Stomach (tissue), 19 donors: ENCODE results near the gene ERCC4. TPM values are rescaled to one million over a fixed set of nuclear protein-coding genes. Genes with fewer than 3 reads are reported as not detected.

Source experiments
- DNase-seq, 2 donors: peaks; one replicate each; pipeline versions ENCODE4 v3.0.0 to v3.0.0-alpha.2; 2013 to 2019
- H3K27ac ChIP-seq, 5 donors: fragments of 200-600 bp in 4 of 5; sonication (generic) in 4 of 5; one replicate each; pipeline ENCODE4 v1.5.1; 2013 to 2019; ENCODE audit warnings: mild to moderate bottlenecking in 1 of 5, moderate library complexity in 1 of 5
- H3K27me3 ChIP-seq, 3 donors: fragments of 200-600 bp; sonication (generic); one replicate each; pipeline ENCODE4 v1.5.1; 2017 to 2019; ENCODE audit warnings: mixed run types in 1 of 3
- H3K36me3 ChIP-seq, 4 donors: fragments of 200-600 bp; sonication (generic); 1 replicate in 3 of 4; 2 replicates in 1 of 4; pipeline ENCODE4 v1.5.1; 2016 to 2019
- H3K4me1 ChIP-seq, 4 donors: fragments of 200-600 bp; sonication (generic); one replicate each; pipeline ENCODE4 v1.5.1; 2016 to 2019
- H3K4me3 ChIP-seq, 4 donors: fragments of 200-600 bp; sonication (generic) in 3 of 4; one replicate each; pipeline ENCODE4 v1.5.1; 2016 to 2019; ENCODE audit warnings: mild to moderate bottlenecking in 1 of 4
- H3K9me3 ChIP-seq, 4 donors: fragments of 200-600 bp; sonication (generic); one replicate each; pipeline ENCODE4 v1.5.1; 2016 to 2019
- EP300 ChIP-seq: sonication (generic); formaldehyde crosslinking; IDR thresholded peaks from one replicate; pipeline ENCODE4 v1.6.1; 2017; ENCODE audit warnings: antibody characterized with exemption
- POLR2A ChIP-seq, 4 donors: fragments of 450-650 bp; IDR thresholded peaks; one replicate each; pipeline ENCODE4 v1.6.1; 2016; ENCODE audit warnings: antibody characterized with exemption in 4 of 4, control low read depth in 2 of 4, mild to moderate bottlenecking in 1 of 4, moderate library complexity in 1 of 4
- POLR2AphosphoS5 ChIP-seq, 3 donors: sonication (generic); formaldehyde crosslinking; IDR thresholded peaks; one replicate each; pipeline ENCODE4 v1.6.1; 2016; ENCODE audit warnings: antibody characterized with exemption in 3 of 3
- WGBS, 5 donors: extraction: QIAGEN DNeasy Blood & Tissue Kit in 3 of 5; methylation state at CpG; one replicate each; pipeline versions ENCODE4 v1.1.5 to v1.1.7; 2013 to 2018; 5-methylcytosine and 5-hydroxymethylcytosine counted together
- intact Hi-C: fragments of 100-400 bp; cut with DNase I; formaldehyde crosslinking; loops from one replicate; pipeline ENCODE4 v1.15.1; 2023; ENCODE audit warnings: low total_unique reads
- long read RNA-seq, 10 donors: transcript quantifications; one replicate each; lab custom pipeline, GENCODE V29; 2026
- polyA plus RNA-seq, 3 donors: library from polyadenylated mRNA; stranded (reverse); fragments of 200-250 nt; gene quantifications; one replicate each; pipeline ENCODE4 v1.2.3, GENCODE V29; 2013
- total RNA-seq, 5 donors: library from RNA; depleted of rRNA; stranded (reverse); fragments of >200 nt; gene quantifications; one replicate each; pipeline versions ENCODE4 v1.1.0 to v1.2.3, GENCODE V29; 2014 to 2016
- TF ChIP-seq, protein P1 (sequence below), 7 experiments: fragments of 450-650 bp in 4 of 7; fragments of 200-600 bp in 3 of 7; sonication (generic) in 3 of 7; IDR thresholded peaks; one replicate each; pipeline ENCODE4 v1.5.1; 2016 to 2019; ENCODE audit warnings: antibody characterized with exemption in 7 of 7, control low read depth in 2 of 7, mild to moderate bottlenecking in 1 of 7
- donor health status: healthy with polysubstance abuse.
- donor health status: Bipolar disorder and iron deficiency.
- donor health status: healthy.

The ERCC4 gene
- 10 to 100 TPM in 4 of 5 donors, 1 to 10 TPM in 1; 1.4 to 45.8 (median 23.2) TPM for total RNA-seq
- polyA plus RNA-seq, result 1 to 10 TPM; 1.2 to 1.8 (median 1.2) TPM
- long read RNA-seq, donor 1, result 0 reads
- long read RNA-seq, donor 2, partial matches to known transcripts, result 0 of 1 reads
- long read RNA-seq, donor 2, other reads (novel, unspliced or antisense), result 0 of 1 reads
- long read RNA-seq, donor 3, partial matches to known transcripts, result 0 of 2 reads
- long read RNA-seq, donor 3, other reads (novel, unspliced or antisense), result 0 of 2 reads
- long read RNA-seq, donor 4, result 0 reads
- long read RNA-seq, donor 5, partial matches to known transcripts, result 0 of 2 reads
- long read RNA-seq, donor 5, other reads (novel, unspliced or antisense), result 0 of 2 reads
- long read RNA-seq, donor 6, full-length matches to known transcripts, result 5 of 5 reads
- long read RNA-seq, donor 6, partial matches to known transcripts, result 0 of 5 reads
- long read RNA-seq, donor 6, other reads (novel, unspliced or antisense), result 0 of 5 reads
- long read RNA-seq, donor 7, partial matches to known transcripts, result 0 of 3 reads
- long read RNA-seq, donor 7, other reads (novel, unspliced or antisense), result 0 of 3 reads
- long read RNA-seq, donor 8, partial matches to known transcripts, result 0 of 1 reads
- long read RNA-seq, donor 8, other reads (novel, unspliced or antisense), result 0 of 1 reads
- long read RNA-seq, donor 9, partial matches to known transcripts, result 0 of 3 reads
- long read RNA-seq, donor 9, other reads (novel, unspliced or antisense), result 0 of 3 reads
- long read RNA-seq, donor 10, result 0 reads

DNA sequence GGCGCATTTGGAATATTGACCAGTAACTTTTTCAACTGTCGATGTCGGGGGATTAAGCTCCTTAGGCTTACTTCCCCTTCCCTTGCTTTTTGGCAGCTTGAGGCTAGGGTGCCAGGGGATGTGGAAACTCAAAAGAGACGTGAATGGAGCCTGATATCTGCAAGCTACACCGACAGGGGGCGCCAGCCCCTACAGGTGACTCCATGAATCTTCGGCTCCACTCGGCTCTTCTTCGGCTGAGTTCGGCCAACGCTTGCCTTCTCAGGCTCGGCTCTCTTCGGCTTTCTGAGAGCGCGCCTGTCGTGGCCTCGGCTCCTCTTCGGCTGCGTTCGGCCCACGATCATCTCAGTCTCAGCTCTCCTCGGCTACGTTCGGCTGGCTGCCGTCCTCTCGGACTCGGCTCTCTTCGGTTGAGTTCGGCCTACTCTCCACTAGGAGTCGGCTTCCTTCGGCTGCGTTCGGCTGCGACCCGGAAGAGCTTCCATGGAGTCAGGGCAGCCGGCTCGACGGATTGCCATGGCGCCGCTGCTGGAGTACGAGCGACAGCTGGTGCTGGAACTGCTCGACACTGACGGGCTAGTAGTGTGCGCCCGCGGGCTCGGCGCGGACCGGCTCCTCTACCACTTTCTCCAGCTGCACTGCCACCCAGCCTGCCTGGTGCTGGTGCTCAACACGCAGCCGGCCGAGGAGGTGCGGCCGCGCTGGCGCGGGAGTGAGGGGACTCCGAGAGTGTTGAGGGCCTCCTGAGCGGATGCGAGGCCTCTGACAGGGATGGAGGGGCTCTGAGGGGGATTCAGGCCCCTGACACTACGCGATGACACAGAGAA is at the start of gene ERCC4:
ERCC4 (plus strand) TSS at position 472 of the 827 bp plus-strand sequence; CDS start at position 484, 12 bp downstream.
- intact Hi-C loops, result loop anchor here (10.0 kb wide), 2 partner anchors 325 to 365 kb away; no protein-coding TSS in a partner anchor
- Histone ChIP-seq H3K27me3 (no peaks in the 10 kb centered on the region), H3K4me1 (peaks cover 8 to 49% (median 34%) of the 10 kb centered on the region in 4 donors), H3K27ac (peak within 1 kb of the TSS; percentile 53 to 88 (median 81)), H3K9me3 (no peaks in the 10 kb centered on the region), H3K4me3 (peak within 1 kb of the TSS; percentile 75 to 91 (median 80)), H3K36me3 (peaks cover 0 to 18% (median 14%) of the 10 kb centered on the region in 4 donors)
- TF ChIP-seq, protein P1, sequence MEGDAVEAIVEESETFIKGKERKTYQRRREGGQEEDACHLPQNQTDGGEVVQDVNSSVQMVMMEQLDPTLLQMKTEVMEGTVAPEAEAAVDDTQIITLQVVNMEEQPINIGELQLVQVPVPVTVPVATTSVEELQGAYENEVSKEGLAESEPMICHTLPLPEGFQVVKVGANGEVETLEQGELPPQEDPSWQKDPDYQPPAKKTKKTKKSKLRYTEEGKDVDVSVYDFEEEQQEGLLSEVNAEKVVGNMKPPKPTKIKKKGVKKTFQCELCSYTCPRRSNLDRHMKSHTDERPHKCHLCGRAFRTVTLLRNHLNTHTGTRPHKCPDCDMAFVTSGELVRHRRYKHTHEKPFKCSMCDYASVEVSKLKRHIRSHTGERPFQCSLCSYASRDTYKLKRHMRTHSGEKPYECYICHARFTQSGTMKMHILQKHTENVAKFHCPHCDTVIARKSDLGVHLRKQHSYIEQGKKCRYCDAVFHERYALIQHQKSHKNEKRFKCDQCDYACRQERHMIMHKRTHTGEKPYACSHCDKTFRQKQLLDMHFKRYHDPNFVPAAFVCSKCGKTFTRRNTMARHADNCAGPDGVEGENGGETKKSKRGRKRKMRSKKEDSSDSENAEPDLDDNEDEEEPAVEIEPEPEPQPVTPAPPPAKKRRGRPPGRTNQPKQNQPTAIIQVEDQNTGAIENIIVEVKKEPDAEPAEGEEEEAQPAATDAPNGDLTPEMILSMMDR (IDR thresholded peaks at IDR 0.05), result peak in 6 of 7 experiments; percentile 49 to 97 (median 86)
- peak; percentile 64 to 93 (median 86) for TF ChIP-seq POLR2AphosphoS5 (IDR thresholded peaks at IDR 0.05)
- no peak for TF ChIP-seq POLR2A (IDR thresholded peaks at IDR 0.05)
- peak; percentile 100 for DNase-seq
- WGBS, 5 donors, result 0 to 2% (median 1%) methylated on average over 10 to 64 of the region's 64 CpGs

DNA sequence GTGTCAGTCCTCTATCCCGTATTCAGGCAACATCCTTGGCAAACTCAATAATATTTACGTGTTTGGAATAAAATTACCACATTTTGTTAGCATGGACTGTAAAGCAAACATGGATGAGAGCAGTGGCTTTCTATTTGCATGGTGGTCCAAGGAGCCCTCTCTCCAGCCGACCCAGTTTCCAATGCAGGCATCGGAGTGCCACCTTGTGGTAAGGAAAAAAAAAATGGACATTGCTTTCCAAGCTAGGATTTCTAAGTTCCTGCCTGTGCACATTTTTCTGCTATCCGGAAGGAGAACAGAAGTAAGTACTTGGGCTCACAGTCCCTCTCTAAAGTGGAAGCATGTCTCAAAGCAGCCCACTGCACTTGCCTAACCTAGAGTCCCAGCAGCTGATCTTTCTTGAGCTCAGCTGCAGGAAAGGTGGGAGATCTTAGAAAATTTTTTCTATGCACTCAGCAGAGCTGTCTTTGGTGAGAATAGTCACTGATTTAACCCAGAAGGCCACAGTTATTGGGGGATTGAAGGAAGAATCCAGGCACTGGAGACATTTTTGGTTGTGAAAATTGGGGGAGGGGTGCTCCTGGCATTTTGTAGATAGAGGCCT is 46.0 kb upstream of the ERCC4 start:
- Histone ChIP-seq H3K36me3 (no peaks in the 10 kb centered on the region), H3K4me1 (peaks cover 0 to 7% (median 0%) of the 10 kb centered on the region in 4 donors), H3K9me3 (no peaks in the 10 kb centered on the region), H3K27me3 (no peaks in the 10 kb centered on the region), H3K4me3 (no peak overlapping the region), H3K27ac (no peak overlapping the region)
- intact Hi-C loops, result no loop called here
- 16 to 21% (median 21%) methylated on average over 5 of the region's 5 CpGs for WGBS, 5 donors
- TF ChIP-seq POLR2A (IDR thresholded peaks at IDR 0.05), result no peak
- TF ChIP-seq, protein P1 (IDR thresholded peaks at IDR 0.05), result no peak
- peak in 1 of 2 donors; percentile 57 for DNase-seq

DNA sequence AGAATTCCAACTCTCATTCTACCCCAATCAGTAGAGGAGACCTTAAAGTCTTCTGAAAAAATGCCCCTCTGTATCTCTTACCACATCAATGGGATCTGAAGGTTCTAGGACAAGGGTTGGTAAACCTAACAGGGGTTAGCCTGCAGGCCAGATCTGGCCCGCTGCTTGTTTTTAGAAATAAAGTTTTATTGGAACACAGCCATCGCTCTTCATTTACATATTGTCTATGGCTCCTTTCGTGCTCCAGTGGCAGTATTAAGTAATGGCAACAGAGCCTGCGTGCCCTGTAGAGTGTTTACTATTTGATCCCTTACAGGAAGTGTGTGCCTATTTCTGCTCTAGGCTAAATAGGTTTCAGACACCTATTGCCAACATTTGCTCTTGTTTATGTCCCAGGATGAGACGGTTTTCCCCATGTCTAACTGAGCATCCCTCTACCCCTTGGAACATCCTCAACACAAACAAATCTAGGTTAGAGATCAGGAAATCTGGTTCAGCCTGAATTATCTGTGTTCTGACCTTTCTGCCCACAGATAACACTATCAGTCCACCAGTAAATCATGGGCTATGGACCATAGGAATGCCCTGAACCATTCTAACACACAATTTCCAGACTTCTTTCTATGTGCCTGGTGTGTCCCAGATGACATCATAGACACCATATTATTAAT is 44.2 kb upstream of the ERCC4 start:
- no peaks in the 10 kb centered on the region for H3K9me3 ChIP-seq
- H3K4me3 ChIP-seq, result no peak overlapping the region
- H3K27me3 ChIP-seq, result no peaks in the 10 kb centered on the region
- 65 to 81% (median 77%) methylated on average over 5 of the region's 5 CpGs for WGBS, 5 donors
- TF ChIP-seq, protein P1 (IDR thresholded peaks at IDR 0.05), result no peak
- TF ChIP-seq POLR2AphosphoS5 (IDR thresholded peaks at IDR 0.05) (no peak), POLR2A (IDR thresholded peaks at IDR 0.05) (no peak), EP300 (no peak)
- intact Hi-C loops, result no loop called here
- H3K27ac ChIP-seq, result no peak overlapping the region
- H3K36me3 ChIP-seq, result no peaks in the 10 kb centered on the region
- no peak for DNase-seq
- H3K4me1 ChIP-seq, result peaks cover 0 to 7% (median 0%) of the 10 kb centered on the region in 4 donors
